Liver (tissue), 9 donors: ENCODE results near the gene FLVCR2. TPM values are rescaled to one million over a fixed set of nuclear protein-coding genes. Genes with fewer than 3 reads are reported as not detected.

Source experiments
- DNase-seq: peaks from one replicate; pipeline ENCODE4 v3.0.0-alpha.2; 2017; ENCODE audit warnings: low spot score
- H3K27ac ChIP-seq, 2 donors: one replicate each; pipeline ENCODE4 v1.7.0; 2013; ENCODE audit warnings: inconsistent platforms in 2 of 2, low read length in 2 of 2, control low read depth in 1 of 2, low read depth in 1 of 2, mild to moderate bottlenecking in 1 of 2
- H3K27me3 ChIP-seq, 4 donors: one replicate each; pipeline versions ENCODE4 v1.6.1 to v1.7.0; 2013; ENCODE audit warnings: low read length in 3 of 4, inconsistent platforms in 1 of 4, mild to moderate bottlenecking in 1 of 4, moderate library complexity in 1 of 4; ENCODE audit not compliant: control insufficient read depth in 4 of 4, insufficient read depth in 4 of 4
- H3K36me3 ChIP-seq, 4 donors: one replicate each; pipeline versions ENCODE4 v1.6.1 to v1.7.0; 2013; ENCODE audit warnings: low read length in 3 of 4, mild to moderate bottlenecking in 3 of 4, low read depth in 1 of 4, moderate library complexity in 1 of 4; ENCODE audit not compliant: control insufficient read depth in 4 of 4, insufficient read depth in 3 of 4
- H3K4me1 ChIP-seq, 4 donors: one replicate each; pipeline versions ENCODE4 v1.6.1 to v1.7.0; 2013; ENCODE audit warnings: low read length in 3 of 4, mild to moderate bottlenecking in 3 of 4, moderate library complexity in 1 of 4; ENCODE audit not compliant: control insufficient read depth in 4 of 4, insufficient read depth in 4 of 4
- H3K4me3 ChIP-seq, 3 donors: one replicate each; pipeline versions ENCODE4 v1.6.1 to v1.7.0; 2013; ENCODE audit warnings: low read length in 3 of 3, control low read depth in 1 of 3, low read depth in 1 of 3, mild to moderate bottlenecking in 1 of 3
- H3K9ac ChIP-seq, 2 donors: one replicate each; pipeline ENCODE4 v1.7.0; 2013; ENCODE audit warnings: low read length in 2 of 2, mild to moderate bottlenecking in 2 of 2, moderate library complexity in 2 of 2, control low read depth in 1 of 2, low read depth in 1 of 2
- H3K9me3 ChIP-seq, 4 donors: one replicate each; pipeline versions ENCODE4 v1.6.1 to v1.7.0; 2013; ENCODE audit warnings: low read length in 3 of 4; ENCODE audit not compliant: control insufficient read depth in 4 of 4
- FOXA1 ChIP-seq: IDR thresholded peaks from 2 replicates; pipeline ENCODE4 v1.6.1; 2016; ENCODE audit warnings: antibody characterized with exemption
- FOXA2 ChIP-seq: IDR thresholded peaks from 2 replicates; pipeline ENCODE4 v1.6.1; 2016; ENCODE audit warnings: antibody characterized with exemption
- HNF4A ChIP-seq, 2 donors: conservative IDR thresholded peaks; 2 replicates each; pipeline ENCODE4 v1.6.1; 2016; ENCODE audit warnings: antibody characterized with exemption in 2 of 2, mild to moderate bottlenecking in 2 of 2
- HNF4G ChIP-seq: IDR thresholded peaks from 2 replicates; pipeline ENCODE4 v1.6.1; 2016; ENCODE audit warnings: antibody characterized with exemption
- JUND ChIP-seq, 2 donors: IDR thresholded peaks; 2 replicates each; pipeline ENCODE4 v1.6.1; 2016; ENCODE audit warnings: antibody characterized with exemption in 2 of 2
- NR2F2 ChIP-seq: IDR thresholded peaks from 2 replicates; pipeline ENCODE4 v1.6.1; 2016; ENCODE audit warnings: antibody characterized with exemption
- RXRA ChIP-seq, 2 donors: IDR thresholded peaks; 2 replicates each; pipeline ENCODE4 v1.6.1; 2017 to 2018; ENCODE audit warnings: antibody characterized with exemption in 2 of 2, mild to moderate bottlenecking in 1 of 2
- SP1 ChIP-seq: IDR thresholded peaks from 2 replicates; pipeline ENCODE4 v1.6.1; 2018; ENCODE audit warnings: antibody characterized with exemption, mild to moderate bottlenecking
- TAF1 ChIP-seq: conservative IDR thresholded peaks from 2 replicates; pipeline ENCODE4 v1.6.1; 2016; ENCODE audit warnings: antibody characterized with exemption, mild to moderate bottlenecking
- YY1 ChIP-seq: IDR thresholded peaks from 2 replicates; pipeline ENCODE4 v1.6.1; 2016; ENCODE audit warnings: antibody characterized with exemption, mild to moderate bottlenecking
- WGBS: extraction: QIAGEN DNeasy Blood & Tissue Kit; methylation state at CpG from one replicate; pipeline ENCODE4 v1.1.7; 2013; 5-methylcytosine and 5-hydroxymethylcytosine counted together
- polyA plus RNA-seq, 2 donors: library from polyadenylated mRNA; stranded (reverse) in 1 of 2; unstranded in 1 of 2; fragments of 200-250 nt in 1 of 2; fragments of >200 nt in 1 of 2; fragmentation: Nextera tagmentation in 1 of 2; extraction: Ambion mirVana in 1 of 2; gene quantifications; one replicate each; pipeline versions ENCODE4 v1.2.1 to v1.2.3, GENCODE V29; 2013 to 2015
- total RNA-seq, 2 donors: library from RNA; depleted of rRNA; stranded (reverse); fragments of >200 nt; gene quantifications; one replicate each; pipeline ENCODE4 v1.2.3, GENCODE V29; 2014
- TF ChIP-seq, protein P1 (sequence below): fragments of 150-350 bp; IDR thresholded peaks from 2 replicates; pipeline ENCODE4 v1.5.1; 2017; ENCODE audit warnings: improper control_type of control experiment, low read depth, low read length; ENCODE audit not compliant: missing input control
- TF ChIP-seq, protein P2 (sequence below): IDR thresholded peaks from 2 replicates; pipeline ENCODE4 v1.6.1; 2016; ENCODE audit warnings: antibody characterized with exemption
- TF ChIP-seq, protein P3 (sequence below): IDR thresholded peaks from 2 replicates; pipeline ENCODE4 v1.6.1; 2016; ENCODE audit warnings: antibody characterized with exemption, mild to moderate bottlenecking
- donor health status: healthy.
- donor health status: healthy.
- donor health status: healthy.
- donor health status: healthy.
- donor health status: healthy.

FLVCR2 gene
- total and polyA plus RNA-seq, 4 donors: 8.7 to 13.1 (median 11.3) TPM

DNA sequence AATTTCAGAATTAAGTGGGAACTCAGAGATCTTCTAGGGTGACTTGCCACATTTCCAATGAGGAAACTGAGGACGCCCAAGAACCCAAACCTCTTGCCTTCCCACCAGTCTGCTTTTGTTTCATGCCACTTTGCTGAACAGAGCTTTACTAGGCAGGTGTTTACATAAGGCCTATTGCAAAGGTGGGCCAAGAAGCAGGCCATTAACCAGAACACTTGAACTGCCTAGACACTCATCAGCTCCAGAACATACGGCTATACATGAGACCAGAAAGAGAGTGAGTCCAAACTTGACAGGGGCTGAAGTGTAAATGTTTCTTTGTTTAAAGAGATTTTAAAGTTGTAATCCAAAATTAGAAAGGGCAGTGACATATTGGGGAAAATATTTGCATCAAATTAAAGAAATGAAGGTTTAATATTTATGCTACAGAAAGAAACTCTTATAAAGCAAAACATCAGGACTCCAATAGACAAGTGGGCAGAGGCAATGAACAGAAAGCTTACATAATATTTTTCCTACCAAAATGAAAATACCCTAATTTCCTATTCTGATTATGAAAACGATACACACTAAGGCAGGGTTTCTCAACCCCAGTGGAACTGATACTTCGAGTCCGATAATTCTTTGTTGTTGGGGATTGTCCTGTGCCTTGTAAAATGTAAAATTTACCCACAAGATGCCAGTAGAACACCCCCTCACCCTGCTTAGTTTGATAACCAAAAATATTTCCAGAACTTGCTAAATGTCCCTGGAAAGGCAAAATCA is 44.4 kb upstream of the FLVCR2 start:
- Histone ChIP-seq H3K9ac (no peak overlapping the region), H3K27me3 (no peaks in the 10 kb centered on the region), H3K9me3 (no peaks in the 10 kb centered on the region), H3K27ac (no peak overlapping the region), H3K4me3 (no peak overlapping the region), H3K4me1 (peaks cover 0 to 13% (median 1%) of the 10 kb centered on the region in 4 donors), H3K36me3 (no peaks in the 10 kb centered on the region)
- WGBS: 84% methylated on average over 5 of the region's 5 CpGs
- no peak for DNase-seq
- TF ChIP-seq YY1: no peak
- no peak for TF ChIP-seq RXRA (IDR thresholded peaks at IDR 0.05)
- TF ChIP-seq, protein P1, sequence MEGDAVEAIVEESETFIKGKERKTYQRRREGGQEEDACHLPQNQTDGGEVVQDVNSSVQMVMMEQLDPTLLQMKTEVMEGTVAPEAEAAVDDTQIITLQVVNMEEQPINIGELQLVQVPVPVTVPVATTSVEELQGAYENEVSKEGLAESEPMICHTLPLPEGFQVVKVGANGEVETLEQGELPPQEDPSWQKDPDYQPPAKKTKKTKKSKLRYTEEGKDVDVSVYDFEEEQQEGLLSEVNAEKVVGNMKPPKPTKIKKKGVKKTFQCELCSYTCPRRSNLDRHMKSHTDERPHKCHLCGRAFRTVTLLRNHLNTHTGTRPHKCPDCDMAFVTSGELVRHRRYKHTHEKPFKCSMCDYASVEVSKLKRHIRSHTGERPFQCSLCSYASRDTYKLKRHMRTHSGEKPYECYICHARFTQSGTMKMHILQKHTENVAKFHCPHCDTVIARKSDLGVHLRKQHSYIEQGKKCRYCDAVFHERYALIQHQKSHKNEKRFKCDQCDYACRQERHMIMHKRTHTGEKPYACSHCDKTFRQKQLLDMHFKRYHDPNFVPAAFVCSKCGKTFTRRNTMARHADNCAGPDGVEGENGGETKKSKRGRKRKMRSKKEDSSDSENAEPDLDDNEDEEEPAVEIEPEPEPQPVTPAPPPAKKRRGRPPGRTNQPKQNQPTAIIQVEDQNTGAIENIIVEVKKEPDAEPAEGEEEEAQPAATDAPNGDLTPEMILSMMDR: no peak
- TF ChIP-seq NR2F2: no peak

DNA sequence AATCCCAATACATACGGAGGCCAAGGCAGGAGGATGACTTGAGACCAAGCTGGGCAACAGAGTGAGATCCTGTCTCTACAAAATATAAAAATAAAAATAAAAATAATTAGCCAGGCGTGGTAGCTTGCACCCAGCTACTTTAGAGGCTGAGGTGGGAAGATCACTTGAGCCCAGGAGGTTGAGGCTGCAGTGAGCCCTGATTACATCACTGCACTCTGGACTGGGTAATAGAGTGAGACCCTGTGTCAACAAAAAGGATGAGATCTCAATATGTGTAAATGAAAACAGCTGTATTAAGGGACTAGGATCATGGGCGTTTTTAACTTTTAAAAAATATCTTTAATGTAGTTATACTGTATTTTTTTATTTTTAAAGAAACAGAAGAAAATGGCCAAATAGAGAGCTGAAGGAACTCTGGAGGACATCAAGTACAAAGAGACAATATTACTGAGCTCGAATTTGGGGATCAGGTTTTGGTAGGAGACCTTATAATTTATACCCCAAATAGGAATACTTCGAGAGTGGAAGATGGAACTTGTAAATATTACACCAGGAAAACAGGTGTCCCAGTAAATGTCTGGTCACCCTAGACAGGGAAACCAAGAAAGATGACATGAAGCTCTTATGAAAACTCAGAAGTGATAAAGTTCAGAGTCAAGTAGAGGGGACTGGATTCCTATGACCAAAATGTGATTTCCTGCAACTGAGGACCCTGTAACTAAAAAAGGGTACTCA is 43.1 kb upstream of the FLVCR2 start:
- WGBS: 76% methylated on average over 5 of the region's 5 CpGs

More for the DNA sequence above, 43.1 kb upstream of the FLVCR2 start:
- Histone ChIP-seq H3K9ac (no peak overlapping the region), H3K27ac (peak overlapping the region; percentile 93 to 94), H3K4me1 (peaks cover 0 to 13% (median 1%) of the 10 kb centered on the region in 4 donors), H3K4me3 (no peak overlapping the region), H3K9me3 (no peaks in the 10 kb centered on the region), H3K36me3 (no peaks in the 10 kb centered on the region), H3K27me3 (no peaks in the 10 kb centered on the region)
- no peak for TF ChIP-seq TAF1
- no peak for TF ChIP-seq FOXA1
- TF ChIP-seq, protein P2, sequence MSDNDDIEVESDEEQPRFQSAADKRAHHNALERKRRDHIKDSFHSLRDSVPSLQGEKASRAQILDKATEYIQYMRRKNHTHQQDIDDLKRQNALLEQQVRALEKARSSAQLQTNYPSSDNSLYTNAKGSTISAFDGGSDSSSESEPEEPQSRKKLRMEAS: no peak
- no peak for TF ChIP-seq NR2F2
- no peak for TF ChIP-seq SP1
- peak in 1 of 2 donors; percentile 52 for TF ChIP-seq HNF4A (conservative IDR thresholded peaks at IDR 0.05)
- TF ChIP-seq, protein P3, sequence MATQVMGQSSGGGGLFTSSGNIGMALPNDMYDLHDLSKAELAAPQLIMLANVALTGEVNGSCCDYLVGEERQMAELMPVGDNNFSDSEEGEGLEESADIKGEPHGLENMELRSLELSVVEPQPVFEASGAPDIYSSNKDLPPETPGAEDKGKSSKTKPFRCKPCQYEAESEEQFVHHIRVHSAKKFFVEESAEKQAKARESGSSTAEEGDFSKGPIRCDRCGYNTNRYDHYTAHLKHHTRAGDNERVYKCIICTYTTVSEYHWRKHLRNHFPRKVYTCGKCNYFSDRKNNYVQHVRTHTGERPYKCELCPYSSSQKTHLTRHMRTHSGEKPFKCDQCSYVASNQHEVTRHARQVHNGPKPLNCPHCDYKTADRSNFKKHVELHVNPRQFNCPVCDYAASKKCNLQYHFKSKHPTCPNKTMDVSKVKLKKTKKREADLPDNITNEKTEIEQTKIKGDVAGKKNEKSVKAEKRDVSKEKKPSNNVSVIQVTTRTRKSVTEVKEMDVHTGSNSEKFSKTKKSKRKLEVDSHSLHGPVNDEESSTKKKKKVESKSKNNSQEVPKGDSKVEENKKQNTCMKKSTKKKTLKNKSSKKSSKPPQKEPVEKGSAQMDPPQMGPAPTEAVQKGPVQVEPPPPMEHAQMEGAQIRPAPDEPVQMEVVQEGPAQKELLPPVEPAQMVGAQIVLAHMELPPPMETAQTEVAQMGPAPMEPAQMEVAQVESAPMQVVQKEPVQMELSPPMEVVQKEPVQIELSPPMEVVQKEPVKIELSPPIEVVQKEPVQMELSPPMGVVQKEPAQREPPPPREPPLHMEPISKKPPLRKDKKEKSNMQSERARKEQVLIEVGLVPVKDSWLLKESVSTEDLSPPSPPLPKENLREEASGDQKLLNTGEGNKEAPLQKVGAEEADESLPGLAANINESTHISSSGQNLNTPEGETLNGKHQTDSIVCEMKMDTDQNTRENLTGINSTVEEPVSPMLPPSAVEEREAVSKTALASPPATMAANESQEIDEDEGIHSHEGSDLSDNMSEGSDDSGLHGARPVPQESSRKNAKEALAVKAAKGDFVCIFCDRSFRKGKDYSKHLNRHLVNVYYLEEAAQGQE: peak; percentile 0
- TF ChIP-seq HNF4G: no peak
- no peak for TF ChIP-seq FOXA2
- TF ChIP-seq, protein P1: no peak
- TF ChIP-seq YY1: no peak
- TF ChIP-seq RXRA (IDR thresholded peaks at IDR 0.05): no peak
- no peak for TF ChIP-seq JUND (IDR thresholded peaks at IDR 0.05)
- DNase-seq: no peak
